Measurements from ENCODE around the gene OXGR1.

GRCh38 chr13:97001636-97002035, 7.4 kb upstream of the OXGR1 start:
- no peak for TF ChIP-seq POLR2A (IDR thresholded peaks at IDR 0.05; ENCODE audit: control extremely low read depth in 1 of 2, low read depth in 2 of 2, low read length in 2 of 2)
- TF ChIP-seq CTCF (IDR thresholded peaks at IDR 0.05; ENCODE audit: control extremely low read depth in 1 of 3, insufficient read depth in 1 of 3, low read depth in 1 of 3, low read length in 3 of 3) = no peak
- TF ChIP-seq EP300 (IDR thresholded peaks at IDR 0.05; ENCODE audit: borderline replicate concordance in 1 of 2, low read depth in 2 of 2, low read length in 2 of 2) = no peak
- no peak for TF ChIP-seq ZNF274 (IDR thresholded peaks at IDR 0.05; ENCODE audit: borderline replicate concordance, extremely low read depth, low read length)
- TF ChIP-seq POLR2AphosphoS5 (IDR thresholded peaks at IDR 0.05; ENCODE audit: low read depth, low read length) = no peak
- no peak for TF ChIP-seq GTF2F1 (IDR thresholded peaks at IDR 0.05; ENCODE audit: borderline replicate concordance, low read depth, low read length)
- TF ChIP-seq MAX (IDR thresholded peaks at IDR 0.05) = no peak
- no peak for TF ChIP-seq CREB1 (IDR thresholded peaks at IDR 0.05)
- TF ChIP-seq MAFK (IDR thresholded peaks at IDR 0.05; ENCODE audit: low read depth, low read length) = no peak
